GM23248 (cell line): ENCODE measurements around the gene PUM1. TPM values are rescaled to one million over a fixed set of nuclear protein-coding genes. Genes with fewer than 3 reads are reported as not detected.
A peak's percentile ranks its signal among the peaks of the same experiment; 100 is the strongest.

ENCODE experiments used
- DNase-seq: peaks from one replicate; pipeline ENCODE4 v3.0.0-alpha.2; 2015
- H2AFZ ChIP-seq: fragments of 200-600 bp; sonication (generic); 2 replicates; pipeline ENCODE4 v1.6.1; 2016; ENCODE audit warnings: antibody characterized with exemption
- H3F3A ChIP-seq: fragments of 200-600 bp; sonication (generic); 2 replicates; pipeline ENCODE4 v1.6.1; 2016; ENCODE audit warnings: mild to moderate bottlenecking, antibody characterized with exemption, mixed run types; ENCODE audit not compliant: insufficient read depth
- H3K27ac ChIP-seq: fragments of 200-600 bp; sonication (generic); 2 replicates; pipeline ENCODE4 v1.5.1; 2016; ENCODE audit warnings: mild to moderate bottlenecking
- H3K27me3 ChIP-seq: fragments of 200-600 bp; sonication (generic); replicated peaks from 2 replicates; pipeline ENCODE4 v1.6.1; 2016; ENCODE audit warnings: mild to moderate bottlenecking; ENCODE audit not compliant: insufficient read depth
- H3K36me3 ChIP-seq: fragments of 200-600 bp; sonication (generic); 2 replicates; pipeline ENCODE4 v1.6.1; 2016; ENCODE audit warnings: low read depth, mild to moderate bottlenecking
- H3K4me1 ChIP-seq: fragments of 200-600 bp; sonication (generic); 2 replicates; pipeline ENCODE4 v1.6.1; 2016; ENCODE audit warnings: mild to moderate bottlenecking; ENCODE audit not compliant: insufficient read depth
- H3K4me2 ChIP-seq: fragments of 200-600 bp; sonication (generic); one replicate; pipeline ENCODE4 v1.6.1; 2016; ENCODE audit warnings: mild to moderate bottlenecking; ENCODE audit not compliant: unreplicated experiment
- H3K4me3 ChIP-seq: fragments of 200-600 bp; sonication (generic); 2 replicates; pipeline ENCODE4 v1.5.1; 2016; ENCODE audit warnings: mild to moderate bottlenecking
- H3K79me2 ChIP-seq: fragments of 200-600 bp; sonication (generic); 2 replicates; pipeline ENCODE4 v1.6.1; 2016; ENCODE audit warnings: mild to moderate bottlenecking; ENCODE audit not compliant: insufficient read depth
- H3K9ac ChIP-seq: fragments of 200-600 bp; sonication (generic); 2 replicates; pipeline ENCODE4 v1.6.1; 2016; ENCODE audit warnings: mild to moderate bottlenecking
- H3K9me2 ChIP-seq: fragments of 200-600 bp; sonication (generic); 2 replicates; pipeline ENCODE4 v1.6.1; 2016; ENCODE audit warnings: mixed run types, mild to moderate bottlenecking, moderate library complexity; ENCODE audit not compliant: insufficient read depth
- H3K9me3 ChIP-seq: fragments of 200-600 bp; sonication (generic); one replicate; pipeline ENCODE4 v1.6.1; 2017; ENCODE audit warnings: low read depth
- H4K20me1 ChIP-seq: fragments of 200-600 bp; sonication (generic); 2 replicates; pipeline ENCODE4 v1.6.0; 2016; ENCODE audit not compliant: insufficient read depth
- EZH2 ChIP-seq: fragments of 200-600 bp; sonication (generic); IDR thresholded peaks from 2 replicates; pipeline ENCODE4 v1.6.1; 2018; ENCODE audit warnings: antibody characterized with exemption, mild to moderate bottlenecking; ENCODE audit not compliant: insufficient read depth, poor library complexity, severe bottlenecking
- EZH2phosphoT487 ChIP-seq: fragments of 200-600 bp; sonication (generic); IDR thresholded peaks from 2 replicates; pipeline ENCODE4 v1.6.1; 2018; ENCODE audit warnings: antibody characterized with exemption, moderate library complexity, mild to moderate bottlenecking, low read depth; ENCODE audit not compliant: insufficient read depth
- WGBS, 2 experiments: methylation state at CpG; one replicate each; pipeline ENCODE4 v1.1.6; 2015 to 2017; ENCODE audit warnings: low lambda C conversion rate in 2 of 2, low coverage in 1 of 2; ENCODE audit errors: missing lambda C conversion rate in 2 of 2; 5-methylcytosine and 5-hydroxymethylcytosine counted together
- in situ Hi-C: fragments of 300-500 bp; cut with MboI; formaldehyde crosslinking; loops from 2 replicates; pipeline ENCODE4 v1.15.0; 2020
- polyA plus RNA-seq: library from polyadenylated mRNA; unstranded; fragments of >200 nt; fragmentation: Nextera tagmentation; extraction: Ambion mirVana; gene quantifications from 2 replicates; pipeline ENCODE4 v1.2.1, GENCODE V29; 2016
- total RNA-seq: library from RNA; depleted of rRNA; stranded (reverse); fragments of >200 nt; shearing (Covaris generic); gene quantifications from 2 replicates; pipeline ENCODE4 v1.2.3, GENCODE V29; 2014

Gene PUM1
- total and polyA plus RNA-seq, 2 experiments from 2014 or later = 46.3 to 49.5 TPM

- H3K27ac ChIP-seq = no peak overlapping the region
- no peak overlapping the region for H3K4me2 ChIP-seq
- peak; percentile 10 for DNase-seq
- no peaks in the 10 kb centered on the region for H3K9me2 ChIP-seq
- H3K4me3 ChIP-seq = no peak overlapping the region
- WGBS, 2 experiments = 82 to 85% methylated on average over 8 of the region's 8 CpGs
- peaks cover 11% of the 10 kb centered on the region; the same call in 1 of the 2 replicates for H3K79me2 ChIP-seq
- no peak for TF ChIP-seq EZH2
- no peak for TF ChIP-seq EZH2phosphoT487
- no peak overlapping the region for H3K9ac ChIP-seq
- peaks cover 48% of the 10 kb centered on the region for H3F3A ChIP-seq
- no peaks in the 10 kb centered on the region for H4K20me1 ChIP-seq
- in situ Hi-C loops = no loop called here
- peaks cover 18% of the 10 kb centered on the region for H3K36me3 ChIP-seq
- H3K4me1 ChIP-seq = peaks cover 12% of the 10 kb centered on the region
- no peak overlapping the region for H2AFZ ChIP-seq
- H3K9me3 ChIP-seq = no peaks in the 10 kb centered on the region
- no peaks in the 10 kb centered on the region for H3K27me3 ChIP-seq
Observed at GRCh38 chr1:30929944-30930525, 135.5 kb downstream of the PUM1 start.

- H3K9ac ChIP-seq = no peak overlapping the region
- peaks cover 11% of the 10 kb centered on the region; the same call in 1 of the 2 replicates for H3K79me2 ChIP-seq
- no peaks in the 10 kb centered on the region for H3K9me3 ChIP-seq
- no peak overlapping the region for H3K4me3 ChIP-seq
- peaks cover 42% of the 10 kb centered on the region for H3F3A ChIP-seq
- in situ Hi-C loops = no loop called here
- 46 to 48% methylated on average over 6 of the region's 6 CpGs for WGBS, 2 experiments
- TF ChIP-seq EZH2 (no peak), EZH2phosphoT487 (no peak)
- peak; percentile 70 for DNase-seq
- no peaks in the 10 kb centered on the region for H3K9me2 ChIP-seq
- H3K4me1 ChIP-seq = peaks cover 10% of the 10 kb centered on the region
- H2AFZ ChIP-seq = no peak overlapping the region
- peaks cover 17% of the 10 kb centered on the region for H3K36me3 ChIP-seq
- H3K27ac ChIP-seq = no peak overlapping the region
- no peaks in the 10 kb centered on the region for H3K27me3 ChIP-seq
- H3K4me2 ChIP-seq = no peak overlapping the region
- no peaks in the 10 kb centered on the region for H4K20me1 ChIP-seq
Observed at GRCh38 chr1:30929135-30929889, 136.2 kb downstream of the PUM1 start.

GRCh38 chr1:30928789-30929134 is 136.8 kb downstream of the PUM1 start:
- WGBS, 2 experiments = 98% methylated on average over 2 of the region's 2 CpGs
- H4K20me1 ChIP-seq = no peaks in the 10 kb centered on the region
- peaks cover 4% of the 10 kb centered on the region for H3K4me1 ChIP-seq
- no peak overlapping the region for H2AFZ ChIP-seq
- no peak overlapping the region for H3K27ac ChIP-seq
- no peak for DNase-seq
- no peaks in the 10 kb centered on the region for H3K9me2 ChIP-seq
- peaks cover 11% of the 10 kb centered on the region; the same call in 1 of the 2 replicates for H3K79me2 ChIP-seq
- in situ Hi-C loops = no loop called here
- H3K4me3 ChIP-seq = no peak overlapping the region
- H3K9ac ChIP-seq = no peak overlapping the region
- peaks cover 17% of the 10 kb centered on the region for H3K36me3 ChIP-seq
- no peaks in the 10 kb centered on the region for H3K27me3 ChIP-seq
- H3K9me3 ChIP-seq = no peaks in the 10 kb centered on the region
- no peak overlapping the region for H3K4me2 ChIP-seq
- TF ChIP-seq EZH2phosphoT487 = no peak
- TF ChIP-seq EZH2 = no peak
- peaks cover 36% of the 10 kb centered on the region for H3F3A ChIP-seq

GRCh38 chr1:30928171-30928570 is 137.3 kb downstream of the PUM1 start:
- H3K4me2 ChIP-seq = no peak overlapping the region

More at GRCh38 chr1:30928171-30928570, 137.3 kb downstream of the PUM1 start:
- no peaks in the 10 kb centered on the region for H4K20me1 ChIP-seq
- no peak overlapping the region for H3K9ac ChIP-seq
- H3F3A ChIP-seq = peaks cover 32% of the 10 kb centered on the region
- H3K4me1 ChIP-seq = peaks cover 5% of the 10 kb centered on the region
- TF ChIP-seq EZH2 (no peak), EZH2phosphoT487 (no peak)
- in situ Hi-C loops = no loop called here
- peaks cover 17% of the 10 kb centered on the region for H3K36me3 ChIP-seq
- peaks cover 11% of the 10 kb centered on the region; the same call in 1 of the 2 replicates for H3K79me2 ChIP-seq
- H3K4me3 ChIP-seq = no peak overlapping the region
- 86% methylated on average over 7 of the region's 7 CpGs for whole genome bisulfite sequencing, 2 experiments
- no peak overlapping the region for H3K27ac ChIP-seq
- no peaks in the 10 kb centered on the region for H3K9me2 ChIP-seq
- H3K9me3 ChIP-seq = no peaks in the 10 kb centered on the region
- no peak for DNase-seq
- no peak overlapping the region for H2AFZ ChIP-seq
- no peaks in the 10 kb centered on the region for H3K27me3 ChIP-seq
